GM23338 (cell line): ENCODE results near the gene GPR25. TPM values are rescaled to one million over a fixed set of nuclear protein-coding genes. Genes with fewer than 3 reads are reported as not detected.

Source experiments
- ATAC-seq: fragments of 200-7000 bp; cut with Tn5 transposase; 3 replicates; pipeline ENCODE4 v1.9.1; 2020
- DNase-seq: peaks from one replicate; pipeline ENCODE4 v3.0.0-alpha.2; 2015; ENCODE audit warnings: low spot score
- H2AFZ ChIP-seq: fragments of 200-600 bp; sonication (generic); 2 replicates; pipeline ENCODE4 v1.8.0; 2016; ENCODE audit warnings: antibody characterized with exemption, mild to moderate bottlenecking, moderate library complexity
- H3F3A ChIP-seq: fragments of 200-600 bp; sonication (generic); replicated peaks from 2 replicates; pipeline ENCODE4 v1.8.0; 2017; ENCODE audit warnings: antibody characterized with exemption, mixed run types, low read depth
- H3K27ac ChIP-seq: fragments of 200-600 bp; sonication (generic); 2 replicates; pipeline ENCODE4 v1.6.1; 2016; ENCODE audit warnings: low read depth
- H3K27me3 ChIP-seq: fragments of 200-600 bp; sonication (generic); 2 replicates; pipeline ENCODE4 v1.8.0; 2016; ENCODE audit warnings: mild to moderate bottlenecking, mixed run types, moderate library complexity; ENCODE audit not compliant: insufficient read depth
- H3K36me3 ChIP-seq: fragments of 200-600 bp; sonication (generic); 2 replicates; pipeline ENCODE4 v1.8.0; 2016; ENCODE audit warnings: mild to moderate bottlenecking; ENCODE audit not compliant: insufficient read depth
- H3K4me1 ChIP-seq: fragments of 200-600 bp; sonication (generic); 2 replicates; pipeline ENCODE4 v1.8.0; 2016; ENCODE audit warnings: mild to moderate bottlenecking, moderate library complexity; ENCODE audit not compliant: insufficient read depth
- H3K4me2 ChIP-seq: fragments of 200-600 bp; sonication (generic); 2 replicates; pipeline ENCODE4 v1.7.1; 2017; ENCODE audit warnings: mixed run types
- H3K4me3 ChIP-seq: fragments of 200-600 bp; sonication (generic); 2 replicates; pipeline ENCODE4 v1.6.1; 2016; ENCODE audit warnings: mixed run types
- H3K79me2 ChIP-seq: fragments of 200-600 bp; sonication (generic); replicated peaks from 2 replicates; pipeline ENCODE4 v1.8.0; 2017; ENCODE audit warnings: mild to moderate bottlenecking; ENCODE audit not compliant: insufficient read depth
- H3K9me2 ChIP-seq: fragments of 200-600 bp; sonication (generic); 2 replicates; pipeline ENCODE4 v1.8.0; 2017; ENCODE audit not compliant: insufficient read depth
- H4K20me1 ChIP-seq: fragments of 200-600 bp; sonication (generic); replicated peaks from 2 replicates; pipeline ENCODE4 v1.8.0; 2017; ENCODE audit warnings: mild to moderate bottlenecking; ENCODE audit not compliant: insufficient read depth
- H3K27ac Mint-ChIP-seq: 2 replicates; pipeline ENCODE4 v1.8.0; 2020; ENCODE audit warnings: inconsistent platforms, mild to moderate bottlenecking, moderate library complexity, mixed read lengths
- H3K27me3 Mint-ChIP-seq: 3 replicates; pipeline ENCODE4 v1.8.0; 2022; ENCODE audit warnings: low read depth, mild to moderate bottlenecking, moderate library complexity, mixed read lengths, inconsistent platforms; ENCODE audit not compliant: insufficient read depth, poor library complexity
- H3K36me3 Mint-ChIP-seq: 3 replicates; pipeline ENCODE4 v1.8.0; 2021; ENCODE audit warnings: low read depth, mild to moderate bottlenecking, inconsistent platforms, moderate library complexity, mixed read lengths
- H3K4me1 Mint-ChIP-seq: 3 replicates; pipeline ENCODE4 v1.8.0; 2020; ENCODE audit warnings: mild to moderate bottlenecking, inconsistent platforms, mixed read lengths
- H3K4me3 Mint-ChIP-seq: 3 replicates; pipeline ENCODE4 v1.8.0; 2021; ENCODE audit warnings: moderate library complexity, mild to moderate bottlenecking, inconsistent platforms, mixed read lengths
- H3K9me3 Mint-ChIP-seq: 3 replicates; pipeline ENCODE4 v1.8.0; 2020; ENCODE audit warnings: moderate library complexity, mild to moderate bottlenecking, inconsistent platforms, mixed read lengths
- CTCF ChIP-seq, 2 experiments: fragments of 200-600 bp in 1 of 2; sonication (generic) in 1 of 2; conservative IDR thresholded peaks; 2 replicates each; pipeline versions ENCODE4 v1.5.1 to v1.6.1; 2016 to 2017; ENCODE audit warnings: antibody characterized with exemption in 2 of 2, low read depth in 2 of 2, mild to moderate bottlenecking in 2 of 2, moderate library complexity in 1 of 2
- EZH2 ChIP-seq: fragments of 200-600 bp; sonication (generic); IDR thresholded peaks from one replicate; pipeline ENCODE4 v1.8.0; 2017; ENCODE audit warnings: antibody characterized with exemption, mild to moderate bottlenecking, low read depth; ENCODE audit not compliant: unreplicated experiment
- EZH2phosphoT487 ChIP-seq: fragments of 200-600 bp; sonication (generic); IDR thresholded peaks from one replicate; pipeline ENCODE4 v1.8.1; 2018; ENCODE audit warnings: antibody characterized with exemption; ENCODE audit not compliant: unreplicated experiment
- NANOG ChIP-seq: IDR thresholded peaks from 2 replicates; pipeline ENCODE4 v1.6.1; 2016; ENCODE audit warnings: antibody characterized with exemption, borderline replicate concordance
- POLR2AphosphoS5 ChIP-seq: IDR thresholded peaks from 2 replicates; pipeline ENCODE4 v1.6.1; 2016; ENCODE audit warnings: antibody characterized with exemption, low read depth
- STAT1 ChIP-seq: IDR thresholded peaks from one replicate; pipeline ENCODE4 v1.6.1; 2016; ENCODE audit warnings: antibody characterized with exemption; ENCODE audit not compliant: unreplicated experiment
- ZNF114 ChIP-seq: fragments of 250-450 bp; sonication (Bioruptor Pico); IDR thresholded peaks from 2 replicates; pipeline ENCODE4 v1.5.0; 2020; ENCODE audit warnings: mild to moderate bottlenecking, moderate library complexity
- ZNF331 ChIP-seq: fragments of 250-450 bp; sonication (Bioruptor Pico); IDR thresholded peaks from 2 replicates; pipeline ENCODE4 v1.5.0; 2020; ENCODE audit warnings: low read depth, mild to moderate bottlenecking, moderate library complexity
- polyA plus RNA-seq: library from polyadenylated mRNA; unstranded; fragments of >200 nt; fragmentation: Nextera tagmentation; extraction: Ambion mirVana; gene quantifications from 2 replicates; pipeline ENCODE4 v1.2.1, GENCODE V29; 2016
- total RNA-seq: library from RNA; depleted of rRNA; stranded (reverse); fragments of >200 nt; shearing (Covaris generic); gene quantifications from 2 replicates; pipeline ENCODE4 v1.2.3, GENCODE V29; 2014
- TF ChIP-seq, protein P1 (sequence below): IDR thresholded peaks from one replicate; pipeline ENCODE4 v1.6.1; 2018; ENCODE audit warnings: antibody characterized with exemption; ENCODE audit not compliant: unreplicated experiment
- TF ChIP-seq, protein P2 (sequence below): fragments of 250-450 bp; sonication (Bioruptor Pico); IDR thresholded peaks from 2 replicates; pipeline ENCODE4 v1.5.0; 2020; ENCODE audit warnings: mild to moderate bottlenecking, moderate library complexity
- TF ChIP-seq, protein P3 (sequence below): IDR thresholded peaks from 2 replicates; pipeline ENCODE4 v1.6.1; 2016; ENCODE audit warnings: antibody characterized with exemption

GPR25 gene
- total and polyA plus RNA-seq, 2 experiments from 2014 or later, result not detected

DNA sequence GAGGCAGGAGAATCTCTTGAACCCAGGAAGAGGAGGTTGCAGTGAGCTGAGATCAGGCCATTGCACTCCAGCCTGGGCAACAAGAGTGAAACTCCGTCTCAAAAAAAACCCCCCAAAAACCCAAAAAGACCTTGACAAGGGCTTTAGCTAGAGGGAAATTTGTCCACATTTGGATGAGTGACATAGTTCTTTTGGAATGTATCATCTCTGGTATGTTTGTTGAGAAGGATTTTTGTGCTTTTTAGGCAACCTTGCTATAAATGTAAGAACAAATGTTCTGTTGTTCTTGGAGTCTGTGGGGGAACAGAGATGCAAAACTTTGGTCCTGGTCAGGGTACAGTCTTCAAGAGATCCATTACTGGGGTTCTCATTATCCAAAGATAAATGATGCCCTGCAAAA, 50.8 kb downstream of the GPR25 start:
- DNase-seq (no peak), ATAC-seq (no peak)
- no peak overlapping the region for H3K4me3 Mint-ChIP-seq
- Histone ChIP-seq H3K4me3 (no peak overlapping the region), H3K36me3 (no peaks in the 10 kb centered on the region), H3K4me1 (no peaks in the 10 kb centered on the region), H4K20me1 (no peaks in the 10 kb centered on the region), H3K27ac (no peak overlapping the region), H3K79me2 (no peaks in the 10 kb centered on the region), H3K4me2 (no peak overlapping the region), H3K9me2 (0 out of 2 replicates have a peak, but pooled peaks cover 6% of the 10 kb centered on the region), H3F3A (no peaks in the 10 kb centered on the region), H2AFZ (no peak overlapping the region), H3K27me3 (no peaks in the 10 kb centered on the region)
- peaks cover 6% of the 10 kb centered on the region for H3K27me3 Mint-ChIP-seq
- H3K9me3 Mint-ChIP-seq, result no peaks in the 10 kb centered on the region
- no peak overlapping the region for H3K27ac Mint-ChIP-seq
- H3K4me1 Mint-ChIP-seq, result peaks cover 2% of the 10 kb centered on the region; the same call in 1 of the 3 replicates
- TF ChIP-seq, protein P1, sequence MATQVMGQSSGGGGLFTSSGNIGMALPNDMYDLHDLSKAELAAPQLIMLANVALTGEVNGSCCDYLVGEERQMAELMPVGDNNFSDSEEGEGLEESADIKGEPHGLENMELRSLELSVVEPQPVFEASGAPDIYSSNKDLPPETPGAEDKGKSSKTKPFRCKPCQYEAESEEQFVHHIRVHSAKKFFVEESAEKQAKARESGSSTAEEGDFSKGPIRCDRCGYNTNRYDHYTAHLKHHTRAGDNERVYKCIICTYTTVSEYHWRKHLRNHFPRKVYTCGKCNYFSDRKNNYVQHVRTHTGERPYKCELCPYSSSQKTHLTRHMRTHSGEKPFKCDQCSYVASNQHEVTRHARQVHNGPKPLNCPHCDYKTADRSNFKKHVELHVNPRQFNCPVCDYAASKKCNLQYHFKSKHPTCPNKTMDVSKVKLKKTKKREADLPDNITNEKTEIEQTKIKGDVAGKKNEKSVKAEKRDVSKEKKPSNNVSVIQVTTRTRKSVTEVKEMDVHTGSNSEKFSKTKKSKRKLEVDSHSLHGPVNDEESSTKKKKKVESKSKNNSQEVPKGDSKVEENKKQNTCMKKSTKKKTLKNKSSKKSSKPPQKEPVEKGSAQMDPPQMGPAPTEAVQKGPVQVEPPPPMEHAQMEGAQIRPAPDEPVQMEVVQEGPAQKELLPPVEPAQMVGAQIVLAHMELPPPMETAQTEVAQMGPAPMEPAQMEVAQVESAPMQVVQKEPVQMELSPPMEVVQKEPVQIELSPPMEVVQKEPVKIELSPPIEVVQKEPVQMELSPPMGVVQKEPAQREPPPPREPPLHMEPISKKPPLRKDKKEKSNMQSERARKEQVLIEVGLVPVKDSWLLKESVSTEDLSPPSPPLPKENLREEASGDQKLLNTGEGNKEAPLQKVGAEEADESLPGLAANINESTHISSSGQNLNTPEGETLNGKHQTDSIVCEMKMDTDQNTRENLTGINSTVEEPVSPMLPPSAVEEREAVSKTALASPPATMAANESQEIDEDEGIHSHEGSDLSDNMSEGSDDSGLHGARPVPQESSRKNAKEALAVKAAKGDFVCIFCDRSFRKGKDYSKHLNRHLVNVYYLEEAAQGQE, result no peak
- TF ChIP-seq STAT1 (no peak), NANOG (no peak), ZNF331 (CRISPR knock-in tag) (no peak), CTCF (conservative IDR thresholded peaks at IDR 0.05; ENCODE audit: low read depth in 2 of 2) (no peak), POLR2AphosphoS5 (no peak), EZH2phosphoT487 (no peak), EZH2 (no peak), ZNF114 (no peak)
- TF ChIP-seq, protein P2, sequence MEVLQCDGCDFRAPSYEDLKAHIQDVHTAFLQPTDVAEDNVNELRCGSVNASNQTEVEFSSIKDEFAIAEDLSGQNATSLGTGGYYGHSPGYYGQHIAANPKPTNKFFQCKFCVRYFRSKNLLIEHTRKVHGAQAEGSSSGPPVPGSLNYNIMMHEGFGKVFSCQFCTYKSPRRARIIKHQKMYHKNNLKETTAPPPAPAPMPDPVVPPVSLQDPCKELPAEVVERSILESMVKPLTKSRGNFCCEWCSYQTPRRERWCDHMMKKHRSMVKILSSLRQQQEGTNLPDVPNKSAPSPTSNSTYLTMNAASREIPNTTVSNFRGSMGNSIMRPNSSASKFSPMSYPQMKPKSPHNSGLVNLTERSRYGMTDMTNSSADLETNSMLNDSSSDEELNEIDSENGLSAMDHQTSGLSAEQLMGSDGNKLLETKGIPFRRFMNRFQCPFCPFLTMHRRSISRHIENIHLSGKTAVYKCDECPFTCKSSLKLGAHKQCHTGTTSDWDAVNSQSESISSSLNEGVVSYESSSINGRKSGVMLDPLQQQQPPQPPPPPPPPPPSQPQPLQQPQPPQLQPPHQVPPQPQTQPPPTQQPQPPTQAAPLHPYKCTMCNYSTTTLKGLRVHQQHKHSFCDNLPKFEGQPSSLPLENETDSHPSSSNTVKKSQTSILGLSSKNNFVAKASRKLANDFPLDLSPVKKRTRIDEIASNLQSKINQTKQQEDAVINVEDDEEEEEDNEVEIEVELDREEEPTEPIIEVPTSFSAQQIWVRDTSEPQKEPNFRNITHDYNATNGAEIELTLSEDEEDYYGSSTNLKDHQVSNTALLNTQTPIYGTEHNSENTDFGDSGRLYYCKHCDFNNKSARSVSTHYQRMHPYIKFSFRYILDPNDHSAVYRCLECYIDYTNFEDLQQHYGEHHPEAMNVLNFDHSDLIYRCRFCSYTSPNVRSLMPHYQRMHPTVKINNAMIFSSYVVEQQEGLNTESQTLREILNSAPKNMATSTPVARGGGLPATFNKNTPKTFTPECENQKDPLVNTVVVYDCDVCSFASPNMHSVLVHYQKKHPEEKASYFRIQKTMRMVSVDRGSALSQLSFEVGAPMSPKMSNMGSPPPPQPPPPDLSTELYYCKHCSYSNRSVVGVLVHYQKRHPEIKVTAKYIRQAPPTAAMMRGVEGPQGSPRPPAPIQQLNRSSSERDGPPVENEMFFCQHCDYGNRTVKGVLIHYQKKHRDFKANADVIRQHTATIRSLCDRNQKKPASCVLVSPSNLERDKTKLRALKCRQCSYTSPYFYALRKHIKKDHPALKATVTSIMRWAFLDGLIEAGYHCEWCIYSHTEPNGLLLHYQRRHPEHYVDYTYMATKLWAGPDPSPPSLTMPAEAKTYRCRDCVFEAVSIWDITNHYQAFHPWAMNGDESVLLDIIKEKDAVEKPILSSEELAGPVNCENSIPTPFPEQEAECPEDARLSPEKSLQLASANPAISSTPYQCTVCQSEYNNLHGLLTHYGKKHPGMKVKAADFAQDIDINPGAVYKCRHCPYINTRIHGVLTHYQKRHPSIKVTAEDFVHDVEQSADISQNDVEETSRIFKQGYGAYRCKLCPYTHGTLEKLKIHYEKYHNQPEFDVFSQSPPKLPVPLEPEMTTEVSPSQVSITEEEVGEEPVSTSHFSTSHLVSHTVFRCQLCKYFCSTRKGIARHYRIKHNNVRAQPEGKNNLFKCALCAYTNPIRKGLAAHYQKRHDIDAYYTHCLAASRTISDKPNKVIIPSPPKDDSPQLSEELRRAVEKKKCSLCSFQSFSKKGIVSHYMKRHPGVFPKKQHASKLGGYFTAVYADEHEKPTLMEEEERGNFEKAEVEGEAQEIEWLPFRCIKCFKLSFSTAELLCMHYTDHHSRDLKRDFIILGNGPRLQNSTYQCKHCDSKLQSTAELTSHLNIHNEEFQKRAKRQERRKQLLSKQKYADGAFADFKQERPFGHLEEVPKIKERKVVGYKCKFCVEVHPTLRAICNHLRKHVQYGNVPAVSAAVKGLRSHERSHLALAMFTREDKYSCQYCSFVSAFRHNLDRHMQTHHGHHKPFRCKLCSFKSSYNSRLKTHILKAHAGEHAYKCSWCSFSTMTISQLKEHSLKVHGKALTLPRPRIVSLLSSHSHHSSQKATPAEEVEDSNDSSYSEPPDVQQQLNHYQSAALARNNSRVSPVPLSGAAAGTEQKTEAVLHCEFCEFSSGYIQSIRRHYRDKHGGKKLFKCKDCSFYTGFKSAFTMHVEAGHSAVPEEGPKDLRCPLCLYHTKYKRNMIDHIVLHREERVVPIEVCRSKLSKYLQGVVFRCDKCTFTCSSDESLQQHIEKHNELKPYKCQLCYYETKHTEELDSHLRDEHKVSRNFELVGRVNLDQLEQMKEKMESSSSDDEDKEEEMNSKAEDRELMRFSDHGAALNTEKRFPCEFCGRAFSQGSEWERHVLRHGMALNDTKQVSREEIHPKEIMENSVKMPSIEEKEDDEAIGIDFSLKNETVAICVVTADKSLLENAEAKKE (CRISPR knock-in tag), result no peak
- TF ChIP-seq, protein P3, sequence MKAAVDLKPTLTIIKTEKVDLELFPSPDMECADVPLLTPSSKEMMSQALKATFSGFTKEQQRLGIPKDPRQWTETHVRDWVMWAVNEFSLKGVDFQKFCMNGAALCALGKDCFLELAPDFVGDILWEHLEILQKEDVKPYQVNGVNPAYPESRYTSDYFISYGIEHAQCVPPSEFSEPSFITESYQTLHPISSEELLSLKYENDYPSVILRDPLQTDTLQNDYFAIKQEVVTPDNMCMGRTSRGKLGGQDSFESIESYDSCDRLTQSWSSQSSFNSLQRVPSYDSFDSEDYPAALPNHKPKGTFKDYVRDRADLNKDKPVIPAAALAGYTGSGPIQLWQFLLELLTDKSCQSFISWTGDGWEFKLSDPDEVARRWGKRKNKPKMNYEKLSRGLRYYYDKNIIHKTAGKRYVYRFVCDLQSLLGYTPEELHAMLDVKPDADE, result no peak
- H3K36me3 Mint-ChIP-seq, result no peaks in the 10 kb centered on the region
